H1 (cell line): ENCODE measurements around the gene ITM2A. TPM values are rescaled to one million over a fixed set of nuclear protein-coding genes. Genes with fewer than 3 reads are reported as not detected.

Experiments used
- CTCF ChIA-PET: fragments of 300-600 bp; sonication (Branson Sonifier 250); formaldehyde crosslinking; loops from one replicate; lab custom pipeline; 2021; ENCODE audit not compliant: partially characterized antibody; lab: Charles Lee
- POLR2A ChIA-PET: fragments of 300-600 bp; sonication (Branson Sonifier 250); formaldehyde crosslinking; loops from one replicate; lab custom pipeline; 2021; ENCODE audit warnings: inconsistent platforms; ENCODE audit not compliant: partially characterized antibody; lab: Charles Lee
- DNase-seq, 2 experiments: peaks; one replicate each; pipeline versions ENCODE4 v3.0.0 to v3.0.0-alpha.2; 2010 to 2022; ENCODE audit warnings: low spot score in 2 of 2, low read depth in 1 of 2, mixed read lengths in 1 of 2
- FAIRE-seq: peaks from 2 replicates; lab custom pipeline; 2011; peaks lifted over from hg19 to GRCh38; lab: Jason Lieb, UNC
- H2AFZ ChIP-seq: 2 replicates; pipeline ENCODE4 v1.8.1; 2012; ENCODE audit warnings: low read length, inconsistent platforms
- H2AK5ac ChIP-seq: 2 replicates; pipeline ENCODE4 v1.6.1; 2013; ENCODE audit warnings: low read depth, low read length
- H2BK120ac ChIP-seq: replicated peaks from 2 replicates; pipeline ENCODE3; 2013; ENCODE audit warnings: low read depth, low read length, inconsistent platforms
- H2BK12ac ChIP-seq: 2 replicates; pipeline ENCODE4 v1.6.1; 2013; ENCODE audit warnings: low read depth, low read length
- H2BK15ac ChIP-seq: 2 replicates; pipeline ENCODE4 v1.6.1; 2013; ENCODE audit warnings: low read length
- H2BK20ac ChIP-seq: 2 replicates; pipeline ENCODE4 v1.6.1; 2013; ENCODE audit warnings: low read length
- H2BK5ac ChIP-seq: 2 replicates; pipeline ENCODE4 v1.6.1; 2013; ENCODE audit warnings: low read depth, low read length
- H3K14ac ChIP-seq: 2 replicates; pipeline ENCODE4 v1.6.1; 2013; ENCODE audit warnings: inconsistent platforms; ENCODE audit not compliant: insufficient read length
- H3K18ac ChIP-seq: 2 replicates; pipeline ENCODE4 v1.6.1; 2013; ENCODE audit warnings: low read length; ENCODE audit errors: extremely low read depth
- H3K23ac ChIP-seq: 2 replicates; pipeline ENCODE4 v1.6.1; 2013; ENCODE audit warnings: inconsistent platforms; ENCODE audit not compliant: insufficient read length
- H3K23me2 ChIP-seq: 2 replicates; pipeline ENCODE4 v1.6.1; 2013; ENCODE audit warnings: low read depth, low read length
- H3K27ac ChIP-seq: 2 replicates; pipeline ENCODE4 v1.6.1; 2011; ENCODE audit warnings: low read depth, low read length, inconsistent platforms
- H3K27me3 ChIP-seq, 4 experiments: replicated peaks in 1 of 4; 1 replicate in 1 of 4; 2 replicates in 3 of 4; pipeline versions ENCODE4 v1.6.1 to v1.8.1; 2011 to 2013; ENCODE audit warnings: low read length in 3 of 4, mild to moderate bottlenecking in 3 of 4, inconsistent platforms in 2 of 4, mixed read lengths in 2 of 4, moderate library complexity in 1 of 4; ENCODE audit not compliant: control insufficient read depth in 3 of 4, insufficient read depth in 3 of 4; ENCODE audit errors: extremely low read depth in 1 of 4
- H3K36me3 ChIP-seq, 4 experiments: 2 replicates each; pipeline versions ENCODE4 v1.6.1 to v1.8.1; 2011 to 2013; ENCODE audit warnings: mild to moderate bottlenecking in 4 of 4, low read length in 3 of 4, moderate library complexity in 2 of 4, control low read depth in 1 of 4, inconsistent platforms in 1 of 4; ENCODE audit not compliant: insufficient read depth in 4 of 4, control insufficient read depth in 2 of 4
- H3K4ac ChIP-seq: replicated peaks from 2 replicates; pipeline ENCODE3; 2013; ENCODE audit warnings: low read length, low read depth, mixed read lengths, inconsistent platforms; ENCODE audit not compliant: insufficient read length
- H3K4me1 ChIP-seq, 4 experiments: replicated peaks in 1 of 4; 1 replicate in 1 of 4; 2 replicates in 3 of 4; pipeline versions ENCODE4 v1.6.1 to v1.8.1; 2011 to 2013; ENCODE audit warnings: low read length in 3 of 4, inconsistent platforms in 2 of 4, mixed read lengths in 1 of 4; ENCODE audit not compliant: insufficient read depth in 4 of 4, control insufficient read depth in 3 of 4
- H3K4me2 ChIP-seq, 2 experiments: 2 replicates each; pipeline versions ENCODE4 v1.6.1 to v1.8.1; 2011 to 2013; ENCODE audit warnings: low read depth in 2 of 2, low read length in 2 of 2, control low read depth in 1 of 2, inconsistent platforms in 1 of 2, mild to moderate bottlenecking in 1 of 2; ENCODE audit not compliant: insufficient read depth in 1 of 2
- H3K4me3 ChIP-seq, 4 experiments: fragments of 200-600, 300-600 bp in 1 of 4; sonication (generic), shearing (Covaris generic), sonication (Bioruptor Twin) in 1 of 4; 2 replicates each; pipeline versions ENCODE4 v1.5.1 to v1.8.1; 2011 to 2016; ENCODE audit warnings: low read length in 4 of 4, low read depth in 3 of 4, control low read depth in 2 of 4, inconsistent platforms in 2 of 4, mild to moderate bottlenecking in 2 of 4, mixed read lengths in 1 of 4, moderate library complexity in 1 of 4; ENCODE audit not compliant: insufficient read depth in 2 of 4; ENCODE audit errors: extremely low read depth in 1 of 4
- H3K56ac ChIP-seq: replicated peaks from 2 replicates; pipeline ENCODE3; 2013; ENCODE audit warnings: low read depth, mild to moderate bottlenecking, mixed read lengths, low read length, inconsistent platforms; ENCODE audit not compliant: insufficient read length
- H3K79me1 ChIP-seq: 2 replicates; pipeline ENCODE4 v1.6.1; 2013; ENCODE audit warnings: low read depth, low read length, control low read depth
- H3K79me2 ChIP-seq, 2 experiments: 2 replicates each; pipeline versions ENCODE4 v1.6.1 to v1.8.1; 2012 to 2013; ENCODE audit warnings: low read length in 2 of 2, mild to moderate bottlenecking in 2 of 2, inconsistent platforms in 1 of 2; ENCODE audit not compliant: insufficient read depth in 2 of 2, control insufficient read depth in 1 of 2
- H3K9ac ChIP-seq, 4 experiments: replicated peaks in 1 of 4; 1 replicate in 1 of 4; 2 replicates in 3 of 4; pipeline versions ENCODE4 v1.6.1 to v1.8.1; 2011 to 2013; ENCODE audit warnings: low read depth in 3 of 4, low read length in 3 of 4, control low read depth in 2 of 4, mild to moderate bottlenecking in 2 of 4, moderate library complexity in 2 of 4, inconsistent platforms in 1 of 4; ENCODE audit errors: extremely low read depth in 1 of 4
- H3K9me3 ChIP-seq, 2 experiments: 2 replicates each; pipeline versions ENCODE4 v1.6.1 to v1.8.1; 2012 to 2013; ENCODE audit warnings: mild to moderate bottlenecking in 2 of 2, moderate library complexity in 2 of 2, control low read depth in 1 of 2, inconsistent platforms in 1 of 2, low read depth in 1 of 2, low read length in 1 of 2, mixed read lengths in 1 of 2; ENCODE audit not compliant: insufficient read depth in 2 of 2
- H4K20me1 ChIP-seq, 2 experiments: replicated peaks in 1 of 2; 2 replicates each; pipeline versions ENCODE3 to v1.8.1; 2011 to 2013; ENCODE audit warnings: inconsistent platforms in 2 of 2, low read length in 2 of 2, mild to moderate bottlenecking in 1 of 2; ENCODE audit not compliant: insufficient read depth in 2 of 2, control insufficient read depth in 1 of 2
- H4K5ac ChIP-seq: 2 replicates; pipeline ENCODE4 v1.6.1; 2013; ENCODE audit warnings: low read length, low read depth, mixed read lengths, inconsistent platforms; ENCODE audit not compliant: insufficient read length
- H4K8ac ChIP-seq: 2 replicates; pipeline ENCODE4 v1.8.0; 2013; ENCODE audit warnings: mild to moderate bottlenecking, moderate library complexity, low read length, inconsistent platforms; ENCODE audit not compliant: insufficient read depth; ENCODE audit errors: extremely low read depth
- H4K91ac ChIP-seq: replicated peaks from 2 replicates; pipeline ENCODE3; 2013; ENCODE audit warnings: low read length, mixed read lengths, inconsistent platforms; ENCODE audit not compliant: insufficient read length
- BACH1 ChIP-seq: IDR thresholded peaks from 2 replicates; pipeline ENCODE4 v1.6.1; 2012; ENCODE audit warnings: low read length, improper control_type of control experiment
- RBBP5 ChIP-seq: IDR thresholded peaks from 2 replicates; pipeline ENCODE4 v1.7.1; 2012; ENCODE audit warnings: low read depth, mild to moderate bottlenecking, inconsistent platforms, low read length, moderate library complexity, borderline replicate concordance
- SAP30 ChIP-seq: fragments of 300-600 bp; sonication (generic); IDR thresholded peaks from 2 replicates; pipeline ENCODE4 v1.7.1; 2012; ENCODE audit warnings: low read length, moderate library complexity, mild to moderate bottlenecking, inconsistent platforms; ENCODE audit not compliant: insufficient read depth, insufficient replicate concordance
- SIN3A ChIP-seq, 2 experiments: IDR thresholded peaks in 1 of 2; conservative IDR thresholded peaks in 1 of 2; 2 replicates each; pipeline ENCODE4 v1.6.1; 2011 to 2012; ENCODE audit warnings: low read length in 2 of 2, improper control_type of control experiment in 1 of 2, low read depth in 1 of 2, mild to moderate bottlenecking in 1 of 2
- SP1 ChIP-seq: IDR thresholded peaks from 2 replicates; pipeline ENCODE4 v1.6.1; 2011; ENCODE audit warnings: low read depth, low read length
- TAF1 ChIP-seq: IDR thresholded peaks from 2 replicates; pipeline ENCODE4 v1.6.1; 2011; ENCODE audit warnings: mild to moderate bottlenecking, low read depth, low read length
- TBP ChIP-seq: IDR thresholded peaks from 2 replicates; pipeline ENCODE4 v1.6.1; 2011; ENCODE audit warnings: low read depth, low read length, improper control_type of control experiment
- WGBS, 2 experiments: shearing (Covaris generic) in 1 of 2; methylation state at CpG; one replicate each; pipeline versions ENCODE4 v1.1.6 to v1.1.7; 2013 to 2015; ENCODE audit warnings: low lambda C conversion rate in 2 of 2, mixed read lengths in 2 of 2, inconsistent platforms in 1 of 2, low coverage in 1 of 2, missing lambda C conversion rate in 1 of 2; ENCODE audit not compliant: insufficient replicate concordance in 2 of 2, insufficient coverage in 1 of 2, insufficient read length in 1 of 2; ENCODE audit errors: extremely low coverage in 1 of 2, missing lambda C conversion rate in 1 of 2; 5-methylcytosine and 5-hydroxymethylcytosine counted together
- long read RNA-seq, 2 experiments: library from RNA in 1 of 2; library from capped mRNA in 1 of 2; stranded (forward); transcript quantifications; one replicate each; pipeline ENCODE4 v2.0.0, GENCODE V29; 2021; ENCODE audit warnings: inconsistent platforms in 1 of 2
- polyA minus RNA-seq, 3 experiments: library from RNA; depleted of rRNA, polyadenylated mRNA; stranded (reverse); fragments of >200 nt; gene quantifications; 1 replicate in 2 of 3; 2 replicates in 1 of 3; pipeline ENCODE4 v1.2.3, GENCODE V29; 2011
- polyA plus RNA-seq, 7 experiments: library from polyadenylated mRNA; depleted of rRNA in 3 of 7; stranded (reverse) in 5 of 7; unstranded in 2 of 7; fragments of >200 nt in 5 of 7; fragments of 200-250 nt in 2 of 7; gene quantifications; 1 replicate in 5 of 7; 2 replicates in 1 of 7; 4 replicates in 1 of 7; pipeline versions ENCODE4 v1.2.1 to v1.2.3, GENCODE V29; 2011 to 2013; ENCODE audit warnings: missing spikeins in 2 of 7, mixed read lengths in 2 of 7
- total RNA-seq: library from RNA; stranded (reverse); fragmentation: NEBNext Ultra II Directional; extraction: Animal tissue kit (Norgen Biotek cat#: 25700); gene quantifications from 2 replicates; pipeline ENCODE4 v1.2.1, GENCODE V29; 2021

ITM2A gene
- total RNA-seq (34.9 and 35.7 TPM in 2 replicates), polyA plus RNA-seq (2011; rRNA removed) (32.3 and 52.0 TPM in 2 replicates), polyA minus RNA-seq (2011; rRNA and poly(A)+ RNA removed) (44.9 and 62.2 TPM in 2 replicates)
- 35.9 TPM for polyA plus RNA-seq (2011; cell fraction: cytosol; rRNA removed)
- 24.2 TPM for polyA plus RNA-seq (2011; cell fraction: nucleus; rRNA removed)
- 37.8 to 49.2 TPM (median 41.7 TPM) in 4 replicates for polyA plus RNA-seq (2012, experiment 1 of 2)
- polyA plus RNA-seq (2012, experiment 2 of 2), result 11.4 TPM
- polyA plus RNA-seq (2013, experiment 1 of 2), result 77.4 TPM
- polyA plus RNA-seq (2013, experiment 2 of 2), result 76.9 TPM
- 40.1 TPM for polyA minus RNA-seq (2011; cell fraction: cytosol; rRNA and poly(A)+ RNA removed)
- polyA minus RNA-seq (2011; cell fraction: nucleus; rRNA and poly(A)+ RNA removed), result 14.0 TPM
- long read RNA-seq, experiment 1, transcript ITM2A-202 (5 exons, 1,698 nt), result minor isoform, 5 of 36 reads
- long read RNA-seq, experiment 1, transcript ITM2A-201 (6 exons, 1,641 nt), result major isoform, 23 of 36 reads
- long read RNA-seq, experiment 1, partial matches to known transcripts, result 5 of 36 reads
- long read RNA-seq, experiment 1, other reads (novel, unspliced or antisense), result 3 of 36 reads
- long read RNA-seq, experiment 2, transcript ITM2A-202 (5 exons, 1,698 nt), result minor isoform, 7 of 58 reads
- long read RNA-seq, experiment 2, transcript ITM2A-201 (6 exons, 1,641 nt), result major isoform, 47 of 58 reads
- long read RNA-seq, experiment 2, partial matches to known transcripts, result 2 of 58 reads
- long read RNA-seq, experiment 2, other reads (novel, unspliced or antisense), result 2 of 58 reads

GRCh38 chrX:79366873-79367749, at the start of gene ITM2A:
Gene ITM2A, minus strand, starts transcription at chrX:79367334. Its CDS starts 119 bp downstream, at chrX:79367215.
- peak within 1 kb of the TSS; percentile 80 to 85 for H3K4me2 ChIP-seq
- H2BK15ac ChIP-seq, result no peak within 1 kb of the TSS
- no peaks in the 10 kb centered on the region for H3K27me3 ChIP-seq
- peak within 1 kb of the TSS; percentile 48 to 72 (median 50) for H3K4me3 ChIP-seq
- ChIA-PET POLR2A (no interaction called here), CTCF (interaction anchor here (0.7 to 1.2 kb wide), 3 partner anchors 45 to 67 kb away, joined by 3 to 4 read pairs (median 3); no protein-coding TSS in a partner anchor)
- no peak within 1 kb of the TSS for H2BK20ac ChIP-seq
- H3K18ac ChIP-seq, result no peak within 1 kb of the TSS
- no peaks in the 10 kb centered on the region; a peak in 2 of 7 replicates for H3K4me1 ChIP-seq
- peak within 1 kb of the TSS in 3 of 4 experiments; percentile 29 to 56 (median 37); a peak in 5 of 7 replicates for H3K9ac ChIP-seq
- peak within 1 kb of the TSS; percentile 73 for H4K91ac ChIP-seq
- H2BK5ac ChIP-seq, result 0 out of 2 replicates have a peak within 1 kb of the TSS, but pooled peaks have one; percentile 35
- no peaks in the 10 kb centered on the region; a peak in 1 of 4 replicates for H3K79me2 ChIP-seq
- FAIRE-seq (no peak), DNase-seq (peak; percentile 15 to 53)
- H2BK120ac ChIP-seq, result no peak within 1 kb of the TSS
- no peaks in the 10 kb centered on the region for H3K9me3 ChIP-seq
- H3K23me2 ChIP-seq, result no peaks in the 10 kb centered on the region; the same call in 1 of the 2 replicates
- peak within 1 kb of the TSS; percentile 62; the same call in 1 of the 2 replicates for H2AFZ ChIP-seq
- no peaks in the 10 kb centered on the region for H3K79me1 ChIP-seq
- H2AK5ac ChIP-seq, result no peak within 1 kb of the TSS
- H3K4ac ChIP-seq, result no peak within 1 kb of the TSS
- no peaks in the 10 kb centered on the region for H4K20me1 ChIP-seq
- H3K14ac ChIP-seq, result no peak within 1 kb of the TSS
- peak within 1 kb of the TSS; percentile 60; the same call in 1 of the 2 replicates for H2BK12ac ChIP-seq
- WGBS, 2 experiments, result 3% methylated on average over 18 of the region's 38 CpGs; no CpG with 5 or more reads in 1 of the 2 experiments
- H4K8ac ChIP-seq, result no peak within 1 kb of the TSS
- H3K27ac ChIP-seq, result no peak within 1 kb of the TSS
- no peak within 1 kb of the TSS for H4K5ac ChIP-seq
- H3K36me3 ChIP-seq, result no peaks in the 10 kb centered on the region
- peak within 1 kb of the TSS; percentile 30 for H3K56ac ChIP-seq
- no peak within 1 kb of the TSS for H3K23ac ChIP-seq
- TF ChIP-seq BACH1, result no peak
- TF ChIP-seq SP1, result 0 out of 2 replicates have a peak, but pooled peaks have one; percentile 5
- TF ChIP-seq SIN3A (conservative IDR thresholded peaks at IDR 0.05 in 1 of 2, IDR thresholded peaks at IDR 0.05 in 1 of 2; ENCODE audit: low read depth in 1 of 2, low read length in 2 of 2), result peak in 1 of 2 experiments; percentile 31; a peak in 1 of 4 replicates
- TF ChIP-seq TBP, result peak; percentile 39; the same call in 1 of the 2 replicates
- TF ChIP-seq TAF1, result 0 out of 2 replicates have a peak, but pooled peaks have one; percentile 14
- TF ChIP-seq RBBP5, result peak; percentile 84; the same call in 1 of the 2 replicates
- no peak for TF ChIP-seq SAP30
